Motor neuron (in vitro differentiated cells): ENCODE data around the gene TAB2. TPM values are rescaled to one million over a fixed set of nuclear protein-coding genes. Genes with fewer than 3 reads are reported as not detected.

ENCODE experiments used
- ATAC-seq, 8 experiments: fragments of 200-7000 bp; cut with Tn5 transposase; replicated peaks in 6 of 8; 2 replicates each; pipeline ENCODE4 v1.8.0; 2021; ENCODE audit warnings: mild to moderate bottlenecking in 8 of 8, moderate library complexity in 8 of 8
- H3K27ac ChIP-seq, 2 donors: fragments of 250-450 bp; sonication (Bioruptor Pico); 2 replicates each; pipeline ENCODE4 v1.9.0; 2021; ENCODE audit warnings: antibody characterized with exemption in 2 of 2, mild to moderate bottlenecking in 2 of 2, moderate library complexity in 1 of 2
- H3K4me1 ChIP-seq, 2 donors: fragments of 250-450 bp; sonication (Bioruptor Pico); replicated peaks in 1 of 2; 2 replicates each; pipeline ENCODE4 v1.6.1; 2021; ENCODE audit warnings: antibody characterized with exemption in 2 of 2, mild to moderate bottlenecking in 2 of 2, moderate library complexity in 1 of 2
- H3K4me3 ChIP-seq, 5 donors: fragments of 250-450 bp; sonication (Bioruptor Pico); 2 replicates each; pipeline ENCODE4 v1.9.0; 2021; ENCODE audit warnings: antibody characterized with exemption in 5 of 5, mild to moderate bottlenecking in 5 of 5, moderate library complexity in 4 of 5
- WGBS, 10 experiments: fragments of 450-650 bp; shearing (Covaris generic); methylation state at CpG; one replicate each; pipeline ENCODE4 v1.0.0; 2022; 5-methylcytosine and 5-hydroxymethylcytosine counted together
- in situ Hi-C, 9 experiments: fragments of 400-800 bp; cut with MboI; loops; one replicate each; pipeline ENCODE4 v1.15.0; 2021; ENCODE audit warnings: low sequenced_read_pairs in 9 of 9, low pct_unique_long_range_greater_than_20kb in 2 of 9; ENCODE audit not compliant: unreplicated experiment in 9 of 9
- total RNA-seq, 8 experiments: library from RNA; unstranded; fragments of 300-600 nt; gene quantifications; 2 replicates each; pipeline versions ENCODE4 v1.2.3 to v1.2.4, GENCODE V29; 2022

Gene TAB2
- total RNA-seq, 8 experiments from 2014 or later = 17.3 to 47.0 (median 24.7) TPM

DNA sequence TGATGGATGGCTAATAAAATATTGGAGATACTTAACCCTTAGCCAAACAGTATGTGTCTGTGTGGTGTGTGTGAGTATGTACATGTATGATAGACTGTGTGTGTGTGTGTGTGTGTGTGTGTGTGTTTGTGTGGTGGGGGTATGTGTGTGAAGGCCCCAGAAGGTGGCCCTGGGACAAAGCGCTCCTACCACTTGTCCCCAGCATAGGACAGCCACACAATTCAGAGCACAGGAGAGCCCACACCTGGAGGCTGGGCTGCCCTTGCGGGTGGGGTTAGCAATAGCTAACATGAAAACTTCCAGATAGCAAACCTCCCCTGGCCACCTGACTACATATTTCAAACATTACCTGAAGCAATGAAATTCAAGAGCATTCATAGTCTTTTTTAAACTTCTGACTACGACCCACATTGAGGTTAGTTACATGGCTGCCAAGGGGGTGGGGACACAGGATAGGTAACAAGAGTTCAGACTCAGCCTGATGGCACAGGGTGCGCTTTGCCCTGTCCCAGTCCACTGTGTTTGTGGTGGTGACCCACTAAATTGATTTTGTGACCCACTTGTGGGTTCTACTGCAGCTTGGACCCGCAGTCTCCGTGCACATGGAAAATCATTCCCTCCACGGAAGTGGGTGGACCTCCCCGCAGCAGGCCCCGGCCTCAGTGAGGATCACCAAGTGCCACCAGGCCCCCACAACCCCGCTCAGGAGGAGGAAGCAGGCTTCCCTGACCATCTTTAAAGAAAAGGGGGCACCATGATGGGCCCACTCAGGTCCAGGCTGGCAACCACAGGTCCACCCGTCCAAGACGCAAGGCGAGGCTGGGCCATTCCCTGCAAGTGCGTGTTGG is 132.5 kb downstream of the TAB2 start:
- ATAC-seq = no peak
- Histone ChIP-seq H3K4me3 (no peak overlapping the region), H3K27ac (no peak overlapping the region), H3K4me1 (no peaks in the 10 kb centered on the region)
- in situ Hi-C loops = loop anchor here in 5 of 9 experiments (25.0 kb wide), 2 partner anchors 363 to 413 kb away; no protein-coding TSS in a partner anchor
- WGBS, 10 experiments = 85 to 100% (median 100%) methylated on average over 1 to 5 of the region's 14 CpGs; no CpG with 5 or more reads in 4 of the 10 experiments

DNA sequence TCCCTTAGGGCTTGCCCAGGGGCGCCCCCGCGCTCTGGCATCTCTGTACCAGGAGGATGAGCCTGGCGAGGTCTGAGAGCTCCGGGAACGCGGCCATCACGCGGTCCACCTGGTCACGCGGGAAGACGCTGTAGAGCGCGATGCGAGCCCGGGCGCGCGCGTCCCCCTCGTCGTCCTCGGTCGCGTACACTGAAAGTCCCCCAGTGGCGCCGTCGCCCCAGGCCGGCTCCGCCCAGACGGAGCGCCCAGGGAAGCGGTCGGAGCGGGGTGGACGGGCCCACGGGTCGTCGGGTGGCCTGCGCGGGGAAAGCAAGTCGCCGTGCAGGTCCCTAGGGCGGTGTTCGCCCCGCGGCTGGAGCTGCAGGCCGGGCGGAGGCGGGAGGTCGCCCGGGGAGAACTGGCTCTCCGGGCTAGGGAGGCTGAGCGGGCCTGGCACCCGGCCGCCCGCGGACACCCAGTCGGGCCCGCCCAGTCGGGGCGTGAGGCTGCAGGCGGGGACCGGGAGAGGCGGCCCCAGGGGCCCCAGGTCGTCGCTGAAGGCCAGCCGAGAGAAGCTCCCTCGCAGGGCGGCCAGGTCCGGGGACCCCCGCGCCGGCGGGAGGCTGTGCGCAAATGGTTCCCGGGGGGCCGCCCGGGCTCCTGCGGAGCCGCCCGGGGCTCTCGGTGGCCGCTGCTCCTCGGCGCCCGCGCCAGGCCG is 133.3 kb downstream of the TAB2 start:
- peak in 7 of 8 experiments; percentile 7 to 61 (median 21) for ATAC-seq
- Histone ChIP-seq H3K27ac (no peak overlapping the region), H3K4me3 (peak overlapping the region in 4 of 5 donors; percentile 12 to 22 (median 16)), H3K4me1 (no peaks in the 10 kb centered on the region)
- WGBS, 10 experiments = 0 to 28% (median 4%) methylated on average over 2 to 9 of the region's 89 CpGs; no CpG with 5 or more reads in 7 of the 10 experiments
- in situ Hi-C loops = no loop called here

DNA sequence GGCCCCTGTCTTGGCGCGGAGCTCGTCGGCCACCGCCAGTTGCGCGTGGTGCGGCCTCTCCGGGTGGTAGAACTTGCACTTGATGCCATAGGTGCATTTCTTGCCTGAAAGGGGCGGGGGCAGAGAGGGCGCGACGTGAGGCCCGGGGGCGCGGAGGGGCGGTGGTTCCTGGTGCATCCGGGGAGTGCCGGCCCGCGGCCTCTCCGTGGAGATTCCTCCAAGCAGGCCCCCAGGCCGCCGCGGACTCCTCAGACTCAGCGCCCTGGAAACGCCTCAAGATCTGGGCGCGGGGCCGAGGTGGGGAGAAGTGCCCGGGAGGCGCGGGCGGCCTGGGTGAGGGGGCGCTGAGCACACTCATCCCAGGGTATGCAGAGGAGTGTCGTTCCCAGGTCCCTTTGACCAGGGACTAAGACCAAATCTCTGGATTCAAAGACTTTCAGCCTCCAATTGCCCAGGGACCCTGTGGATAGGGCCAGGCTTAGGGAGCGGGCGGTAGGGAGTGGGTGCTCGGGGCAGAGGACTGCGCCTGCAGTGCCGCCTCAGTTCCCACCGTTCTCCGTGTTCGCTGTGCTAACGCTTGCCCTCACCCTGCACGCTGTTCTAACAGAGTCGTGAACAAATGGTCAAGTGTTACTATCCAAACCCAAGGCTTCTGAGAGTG is 134.0 kb downstream of the TAB2 start:
- ATAC-seq = peak in 5 of 8 experiments; percentile 16 to 63 (median 39)
- in situ Hi-C loops = no loop called here
- Histone ChIP-seq H3K27ac (no peak overlapping the region), H3K4me3 (peak overlapping the region in 3 of 5 donors; percentile 12 to 22 (median 21)), H3K4me1 (no peaks in the 10 kb centered on the region)
- WGBS, 10 experiments = 70 to 100% (median 85%) methylated on average over 1 to 3 of the region's 47 CpGs; no CpG with 5 or more reads in 6 of the 10 experiments

DNA sequence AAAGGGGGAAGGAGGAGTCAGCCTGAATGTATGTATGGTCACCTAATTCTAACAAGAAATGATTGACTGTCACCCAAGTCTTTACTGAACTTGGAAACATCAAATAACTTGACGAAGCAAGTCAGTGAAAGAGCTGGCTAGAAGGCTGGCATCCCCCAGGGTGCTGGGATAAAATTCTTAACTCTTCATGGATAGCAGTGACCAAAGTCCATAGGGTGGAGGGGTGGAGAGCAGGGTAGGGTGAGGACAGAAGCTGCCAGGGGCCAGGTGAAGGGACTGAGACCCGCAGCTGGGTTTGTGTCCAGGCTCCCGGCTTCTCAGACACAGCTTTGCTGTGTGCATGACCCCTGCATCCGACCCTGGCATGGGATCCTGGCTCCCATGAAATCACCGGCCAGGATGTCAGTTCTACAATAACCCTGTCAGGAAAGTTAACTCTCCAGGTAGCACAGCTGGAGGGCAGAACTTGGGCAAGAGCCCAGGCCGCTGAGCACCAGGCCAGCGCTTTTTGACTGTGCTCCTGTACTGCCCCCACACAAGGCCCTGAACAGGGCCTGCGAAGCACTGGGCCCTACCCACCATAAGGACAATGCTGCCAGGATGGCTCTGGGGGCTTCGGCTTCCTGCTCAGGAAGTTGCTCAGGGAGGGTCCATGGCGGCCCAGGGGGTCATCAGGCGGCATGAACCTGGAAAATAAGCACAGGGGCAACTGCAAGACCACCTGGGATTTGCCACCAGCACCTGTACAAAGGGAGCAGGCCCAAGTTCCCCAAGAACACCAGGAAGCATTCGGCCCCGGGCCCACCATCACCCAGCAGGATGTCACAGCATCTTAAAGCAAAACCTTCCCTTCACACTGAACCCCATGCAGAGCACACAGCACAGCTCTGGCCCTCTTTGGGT is 134.8 kb downstream of the TAB2 start:
- WGBS, 10 experiments = 90 to 100% (median 99%) methylated on average over 1 to 7 of the region's 13 CpGs; no CpG with 5 or more reads in 2 of the 10 experiments
- no peaks in the 10 kb centered on the region for H3K4me1 ChIP-seq
- H3K4me3 ChIP-seq = no peak overlapping the region
- in situ Hi-C loops = no loop called here
- no peak for ATAC-seq
- H3K27ac ChIP-seq = no peak overlapping the region

DNA sequence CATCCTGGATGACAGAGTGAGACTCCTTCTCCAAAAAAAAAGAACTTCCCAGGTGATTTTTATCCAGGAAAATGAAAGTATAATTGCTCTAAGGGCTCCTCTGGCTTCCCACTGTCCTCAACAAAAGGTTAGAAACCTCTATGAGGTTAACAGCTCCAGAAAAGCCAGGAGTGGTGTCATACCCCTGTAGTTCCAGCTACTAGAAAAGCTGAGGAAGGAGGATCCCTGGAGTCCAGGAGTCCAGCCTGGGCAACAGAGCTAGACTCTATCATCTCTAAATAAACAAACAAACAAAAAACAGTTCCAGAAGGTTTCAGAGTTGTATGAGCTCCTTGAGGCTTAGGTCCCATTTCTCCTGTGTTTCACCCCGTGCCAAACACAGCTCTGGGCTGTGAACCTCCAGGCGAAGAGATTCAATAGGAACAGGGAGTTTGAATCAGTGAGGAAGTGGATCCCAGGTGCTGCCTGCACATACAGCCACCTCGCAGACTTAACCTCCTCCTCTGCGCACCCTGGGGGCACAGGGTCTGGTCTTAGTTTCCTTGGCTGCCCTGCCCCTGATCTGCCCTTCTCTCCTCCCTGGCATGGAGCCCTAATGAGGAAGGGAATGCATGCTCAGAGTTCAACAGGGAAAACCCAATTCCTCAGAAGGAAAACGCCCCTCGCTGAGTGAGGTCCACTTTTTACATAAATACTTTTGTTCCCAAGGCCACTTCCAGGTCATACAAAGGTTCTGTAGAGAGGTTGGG is 136.3 kb downstream of the TAB2 start:
- no peak overlapping the region for H3K27ac ChIP-seq
- peak in 1 of 8 experiments; percentile 56 for ATAC-seq
- H3K4me3 ChIP-seq = no peak overlapping the region
- in situ Hi-C loops = no loop called here
- no peaks in the 10 kb centered on the region for H3K4me1 ChIP-seq
- 0 to 86% (median 78%) methylated on average over 1 to 6 of the region's 6 CpGs; no CpG with 5 or more reads in 5 of the 10 experiments for WGBS, 10 experiments

DNA sequence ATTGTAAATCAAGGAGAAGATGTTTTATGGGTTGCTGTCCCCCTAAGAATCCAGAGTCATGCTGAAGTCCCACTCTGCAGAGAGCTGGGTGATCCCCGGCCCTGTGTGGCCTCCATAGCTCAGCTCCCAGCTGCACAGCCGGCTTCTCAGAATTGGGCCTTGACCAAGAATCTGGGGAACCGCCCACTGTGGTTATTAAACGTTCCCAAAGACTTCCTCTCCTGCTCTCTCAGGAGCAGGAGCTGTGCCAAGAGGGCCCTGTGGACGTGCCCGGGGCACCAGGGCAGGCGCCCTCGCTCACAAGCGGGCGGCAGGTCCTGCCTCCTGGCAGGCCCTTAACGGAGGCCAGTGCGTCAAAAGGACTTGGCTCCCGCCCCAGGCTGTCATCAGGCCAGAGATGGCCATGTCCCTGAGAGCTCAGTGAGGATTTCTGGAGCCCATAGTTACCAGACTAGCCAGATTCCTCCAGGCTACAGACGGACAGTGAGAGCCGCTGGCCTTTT is 136.9 kb downstream of the TAB2 start:
- peak in 7 of 8 experiments; percentile 4 to 94 (median 71) for ATAC-seq
- Histone ChIP-seq H3K4me1 (no peaks in the 10 kb centered on the region), H3K27ac (no peak overlapping the region), H3K4me3 (no peak overlapping the region)
- in situ Hi-C loops = no loop called here
- WGBS, 10 experiments = 0 to 73% (median 0%) methylated on average over 1 to 3 of the region's 15 CpGs; no CpG with 5 or more reads in 6 of the 10 experiments

DNA sequence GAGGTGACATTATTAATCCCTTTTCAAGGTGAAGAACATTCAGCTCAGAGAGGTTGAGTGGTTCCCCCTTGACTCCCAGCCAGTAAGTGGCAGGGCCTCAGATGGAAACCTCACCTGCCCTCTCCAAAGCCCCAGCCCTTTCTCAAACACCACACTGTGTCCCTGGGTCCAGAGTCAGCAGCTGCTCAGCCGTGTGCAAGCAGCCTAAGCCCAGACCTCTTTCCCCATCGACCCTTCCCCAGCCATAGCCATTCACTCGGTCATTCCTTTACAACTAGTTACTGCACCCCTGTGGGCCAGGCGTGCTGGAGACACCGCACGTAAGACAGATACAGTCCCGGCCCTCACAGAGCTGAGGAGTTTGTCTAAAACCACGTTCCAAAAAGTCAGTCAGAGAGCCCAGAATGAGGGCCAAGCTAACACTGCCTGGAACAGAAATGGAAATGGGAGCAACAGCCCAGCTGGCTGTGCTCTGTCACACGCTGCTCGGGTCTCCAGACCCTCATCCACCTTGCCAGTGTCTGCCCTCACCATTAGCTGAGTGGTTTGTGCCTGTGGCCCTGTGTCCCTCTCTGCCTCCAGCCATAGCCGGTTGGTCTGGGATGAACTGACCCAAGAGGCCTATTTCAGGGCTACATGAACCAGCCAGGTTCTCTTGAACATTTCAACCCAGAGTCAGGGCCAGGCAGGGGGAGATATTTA is 137.7 kb downstream of the TAB2 start:
- in situ Hi-C loops = no loop called here
- no peak for ATAC-seq

DNA sequence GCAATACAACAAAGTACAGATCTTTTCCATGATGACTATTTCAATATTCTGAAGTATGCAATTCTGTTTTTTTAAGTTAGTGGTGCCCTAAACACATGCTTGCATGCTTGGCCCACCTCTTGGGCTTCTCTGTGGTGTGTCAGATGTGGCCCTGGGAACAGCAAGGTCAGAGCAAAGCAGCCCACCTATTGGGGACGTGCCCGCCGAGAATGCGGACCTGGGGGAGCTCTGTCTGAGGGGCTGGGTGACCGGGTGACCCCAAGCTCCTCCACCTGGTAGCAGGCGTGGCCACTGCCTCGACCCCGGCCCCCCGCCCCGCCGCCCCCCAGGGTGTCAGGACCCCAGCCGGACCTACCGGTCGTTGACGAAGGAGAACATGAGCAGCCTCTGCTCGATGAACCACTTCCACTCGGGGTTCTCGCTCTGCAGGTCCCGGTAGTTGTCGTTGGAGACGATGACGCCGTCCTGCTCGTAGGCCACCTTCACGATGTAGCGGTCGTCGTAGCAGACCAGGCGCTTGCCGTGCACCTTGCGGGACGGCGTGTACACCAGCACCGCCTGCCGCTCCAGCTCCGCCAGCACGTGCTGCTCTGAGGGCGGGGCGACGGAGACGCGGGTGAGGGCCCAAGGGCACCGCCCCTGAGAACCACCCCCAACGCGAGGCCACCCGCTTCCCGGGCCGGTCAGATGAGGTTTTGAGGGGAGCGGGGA is 139.0 kb downstream of the TAB2 start:
- WGBS, 10 experiments = 88 to 93% methylated on average over 5 to 6 of the region's 49 CpGs; no CpG with 5 or more reads in 8 of the 10 experiments
- no peak overlapping the region for H3K4me3 ChIP-seq
- in situ Hi-C loops = no loop called here
- no peak for ATAC-seq
- no peak overlapping the region for H3K27ac ChIP-seq
- no peaks in the 10 kb centered on the region for H3K4me1 ChIP-seq

More for the DNA sequence above, 137.7 kb downstream of the TAB2 start:
- no peak overlapping the region for H3K27ac ChIP-seq
- no peaks in the 10 kb centered on the region for H3K4me1 ChIP-seq
- 88 to 100% (median 100%) methylated on average over 1 to 5 of the region's 11 CpGs; no CpG with 5 or more reads in 5 of the 10 experiments for WGBS, 10 experiments
- no peak overlapping the region for H3K4me3 ChIP-seq

DNA sequence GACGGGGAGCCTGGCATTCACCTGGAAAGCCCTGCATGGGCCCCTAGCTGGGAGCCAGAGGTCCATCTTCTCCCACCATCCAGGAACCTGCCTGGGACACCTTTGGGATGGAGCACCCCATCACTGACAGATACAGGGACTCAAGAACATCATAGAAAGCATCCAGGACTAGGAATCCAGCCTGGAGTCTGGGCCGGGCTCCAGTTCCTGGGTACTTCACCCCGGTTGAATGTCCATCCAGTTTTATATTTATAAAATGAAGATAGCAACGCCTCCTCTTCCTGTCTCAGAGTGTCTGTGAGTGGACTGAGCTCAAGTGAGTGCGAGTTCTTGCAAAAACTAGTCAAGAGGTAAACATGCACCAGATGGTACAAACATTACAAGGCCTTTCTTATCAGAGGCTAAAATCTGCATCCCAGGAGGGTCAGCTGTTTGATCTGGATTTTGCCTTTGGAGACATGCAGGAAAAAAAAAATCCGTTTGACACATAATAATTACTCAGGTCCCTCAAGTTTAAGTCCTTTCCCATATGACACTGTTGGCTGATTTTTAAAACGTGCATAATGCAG is 139.9 kb downstream of the TAB2 start:
- 45 to 100% (median 82%) methylated on average over 1 to 6 of the region's 7 CpGs for WGBS, 10 experiments
- no peak overlapping the region for H3K4me3 ChIP-seq
- H3K4me1 ChIP-seq = no peaks in the 10 kb centered on the region
- H3K27ac ChIP-seq = no peak overlapping the region
- no peak for ATAC-seq
- in situ Hi-C loops = no loop called here

DNA sequence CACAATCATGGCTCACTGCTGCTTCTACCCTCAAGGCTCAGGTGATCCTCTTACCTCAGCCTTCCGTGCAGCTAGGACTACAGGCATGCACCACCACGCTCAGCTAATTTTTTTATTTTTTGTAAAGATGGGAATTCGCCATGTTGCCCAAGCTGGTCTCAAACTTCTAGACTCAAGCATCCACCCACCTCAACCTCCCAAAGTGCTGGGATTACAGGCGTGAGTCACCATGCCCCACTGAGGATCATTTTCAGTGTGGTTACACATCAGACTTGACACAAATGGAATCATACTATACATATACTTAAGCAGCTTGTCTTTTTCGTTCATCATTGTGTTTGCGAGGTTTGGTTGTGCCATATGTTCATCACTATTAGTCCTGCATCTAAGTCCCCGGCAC is 140.7 kb downstream of the TAB2 start:
- in situ Hi-C loops = no loop called here
- H3K27ac ChIP-seq = no peak overlapping the region
- no peak overlapping the region for H3K4me3 ChIP-seq
- 88 to 100% (median 94%) methylated on average over 2 to 7 of the region's 7 CpGs for whole genome bisulfite sequencing, 10 experiments
- H3K4me1 ChIP-seq = no peaks in the 10 kb centered on the region
- ATAC-seq = no peak
